Prostate gland (tissue), 2 donors: ENCODE results near the gene RIMS3. TPM values are rescaled to one million over a fixed set of nuclear protein-coding genes. Genes with fewer than 3 reads are reported as not detected.

Experiments used
- DNase-seq: peaks from one replicate; pipeline ENCODE4 v3.0.0-alpha.2; 2019; ENCODE audit warnings: low spot score
- H3K27ac ChIP-seq, 2 donors: fragments of 200-600 bp; sonication (generic); 2 replicates each; pipeline ENCODE4 v1.5.1; 2017 to 2019
- H3K27me3 ChIP-seq: fragments of 200-600 bp; sonication (generic); replicated peaks from 2 replicates; pipeline ENCODE4 v1.5.1; 2019; ENCODE audit not compliant: insufficient read depth
- H3K36me3 ChIP-seq, 2 donors: fragments of 200-600 bp; sonication (generic); 1 replicate in 1 of 2; 2 replicates in 1 of 2; pipeline versions ENCODE4 v1.5.1 to v1.8.1; 2017 to 2019
- H3K4me1 ChIP-seq: fragments of 200-600 bp; sonication (generic); replicated peaks from 2 replicates; pipeline ENCODE4 v1.5.1; 2019
- H3K4me3 ChIP-seq, 2 donors: fragments of 200-600 bp; sonication (generic); 2 replicates each; pipeline ENCODE4 v1.5.1; 2017 to 2019
- H3K9me3 ChIP-seq: fragments of 200-600 bp; sonication (generic); 2 replicates; pipeline ENCODE4 v1.5.1; 2017
- POLR2A ChIP-seq: fragments of 450-650 bp; IDR thresholded peaks from one replicate; pipeline ENCODE4 v1.6.1; 2016; ENCODE audit warnings: antibody characterized with exemption, mild to moderate bottlenecking
- POLR2AphosphoS5 ChIP-seq: sonication (generic); formaldehyde crosslinking; IDR thresholded peaks from one replicate; pipeline ENCODE4 v1.6.1; 2017; ENCODE audit warnings: antibody characterized with exemption
- WGBS: methylation state at CpG from one replicate; pipeline ENCODE4 v1.1.5; 2018; 5-methylcytosine and 5-hydroxymethylcytosine counted together
- intact Hi-C: fragments of 100-400 bp; cut with DNase I; formaldehyde crosslinking; loops from one replicate; pipeline ENCODE4 v1.14.2; 2022
- total RNA-seq, 2 donors: library from RNA; depleted of rRNA; stranded (reverse); fragments of >200 nt; gene quantifications; one replicate each; pipeline ENCODE4 v1.1.0, GENCODE V29; 2016
- TF ChIP-seq, protein P1 (sequence below), 4 experiments: fragments of 200-600 bp in 2 of 4; fragments of 450-650 bp in 2 of 4; sonication (generic) in 2 of 4; IDR thresholded peaks; 1 replicate in 3 of 4; 2 replicates in 1 of 4; pipeline ENCODE4 v1.5.1; 2016 to 2019; ENCODE audit warnings: antibody characterized with exemption in 4 of 4, mild to moderate bottlenecking in 2 of 4, moderate library complexity in 2 of 4

RIMS3 gene
- total RNA-seq, 2 donors from 2014 or later = 3.0 to 10.5 TPM

DNA sequence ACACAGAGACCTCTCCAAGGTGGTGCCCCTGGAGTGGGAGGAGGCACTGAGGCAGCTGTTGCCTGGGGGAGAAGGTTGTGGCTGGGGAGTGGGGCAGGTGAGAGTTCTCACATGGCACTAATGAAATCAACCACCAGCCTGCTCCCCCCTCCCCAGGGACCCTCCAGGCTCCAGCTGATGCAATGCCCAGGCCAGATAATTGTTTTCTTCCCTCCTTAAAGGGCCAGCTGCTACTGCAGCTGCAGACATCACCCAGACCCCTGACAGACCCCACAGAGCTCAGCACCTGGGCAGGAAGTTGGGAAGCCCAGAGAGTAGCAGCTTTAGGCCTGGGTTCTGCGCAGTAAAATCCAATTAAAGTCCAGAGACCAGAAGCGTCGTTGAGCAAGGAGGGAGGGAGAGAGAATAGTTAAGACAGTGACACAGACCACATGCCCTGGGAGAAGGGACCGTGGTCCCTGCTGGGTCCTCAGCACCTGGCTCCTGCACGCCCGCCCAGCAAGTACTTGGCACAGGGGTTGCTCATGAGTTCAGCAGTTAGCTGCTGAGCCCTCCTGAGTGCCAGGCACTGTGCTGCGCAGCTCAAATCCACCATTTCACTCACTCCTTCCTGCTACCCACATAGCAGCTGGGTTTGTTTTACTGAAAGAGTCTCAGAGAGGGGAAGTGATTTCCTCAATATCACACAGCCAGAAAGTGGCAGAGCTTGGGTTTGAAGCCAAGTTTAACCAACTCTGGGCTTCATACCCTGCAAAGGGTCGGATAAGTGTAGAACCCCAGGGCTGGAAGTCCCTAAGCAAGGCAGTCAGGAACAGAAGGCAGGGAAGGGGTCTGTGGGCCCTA, 1.9 kb downstream of the RIMS3 start:
- TF ChIP-seq, protein P1, sequence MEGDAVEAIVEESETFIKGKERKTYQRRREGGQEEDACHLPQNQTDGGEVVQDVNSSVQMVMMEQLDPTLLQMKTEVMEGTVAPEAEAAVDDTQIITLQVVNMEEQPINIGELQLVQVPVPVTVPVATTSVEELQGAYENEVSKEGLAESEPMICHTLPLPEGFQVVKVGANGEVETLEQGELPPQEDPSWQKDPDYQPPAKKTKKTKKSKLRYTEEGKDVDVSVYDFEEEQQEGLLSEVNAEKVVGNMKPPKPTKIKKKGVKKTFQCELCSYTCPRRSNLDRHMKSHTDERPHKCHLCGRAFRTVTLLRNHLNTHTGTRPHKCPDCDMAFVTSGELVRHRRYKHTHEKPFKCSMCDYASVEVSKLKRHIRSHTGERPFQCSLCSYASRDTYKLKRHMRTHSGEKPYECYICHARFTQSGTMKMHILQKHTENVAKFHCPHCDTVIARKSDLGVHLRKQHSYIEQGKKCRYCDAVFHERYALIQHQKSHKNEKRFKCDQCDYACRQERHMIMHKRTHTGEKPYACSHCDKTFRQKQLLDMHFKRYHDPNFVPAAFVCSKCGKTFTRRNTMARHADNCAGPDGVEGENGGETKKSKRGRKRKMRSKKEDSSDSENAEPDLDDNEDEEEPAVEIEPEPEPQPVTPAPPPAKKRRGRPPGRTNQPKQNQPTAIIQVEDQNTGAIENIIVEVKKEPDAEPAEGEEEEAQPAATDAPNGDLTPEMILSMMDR (IDR thresholded peaks at IDR 0.05) = no peak
- TF ChIP-seq POLR2AphosphoS5 (no peak), POLR2A (no peak)
- WGBS = 66% methylated on average over 8 of the region's 8 CpGs
- no peak for DNase-seq
- H3K27ac ChIP-seq = no peak overlapping the region
- peaks cover 3% of the 10 kb centered on the region for H3K4me1 ChIP-seq
- H3K27me3 ChIP-seq = no peaks in the 10 kb centered on the region
- intact Hi-C loops = no loop called here
- H3K9me3 ChIP-seq = no peaks in the 10 kb centered on the region
- no peak overlapping the region for H3K4me3 ChIP-seq
- no peaks in the 10 kb centered on the region for H3K36me3 ChIP-seq

DNA sequence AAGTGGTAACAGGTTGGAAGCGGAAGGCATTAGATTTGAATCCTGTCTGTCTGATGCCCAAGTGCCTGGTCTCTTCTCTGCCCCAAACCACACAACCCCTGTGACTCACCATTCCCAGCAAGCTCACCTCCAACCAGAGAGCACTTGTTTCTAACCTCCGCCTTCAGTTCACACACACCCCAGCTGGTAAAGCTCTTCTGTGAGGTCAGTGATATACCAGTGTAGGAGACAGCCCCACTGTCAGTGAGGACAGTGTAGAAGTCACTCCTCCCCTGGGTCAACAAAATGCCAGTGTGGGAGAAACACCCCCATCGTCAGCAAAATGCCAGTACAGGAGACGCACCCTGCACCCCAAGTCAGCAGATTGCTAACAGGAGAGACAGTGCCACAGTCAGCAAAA, 2.6 kb downstream of the RIMS3 start:
- DNase-seq = no peak
- intact Hi-C loops = no loop called here
- 74% methylated on average over 4 of the region's 4 CpGs for WGBS
- no peak overlapping the region for H3K4me3 ChIP-seq
- no peaks in the 10 kb centered on the region for H3K36me3 ChIP-seq
- no peaks in the 10 kb centered on the region for H3K27me3 ChIP-seq
- TF ChIP-seq POLR2AphosphoS5 (no peak), POLR2A (no peak)
- TF ChIP-seq, protein P1 (IDR thresholded peaks at IDR 0.05) = no peak
- no peaks in the 10 kb centered on the region for H3K9me3 ChIP-seq
- H3K4me1 ChIP-seq = peaks cover 3% of the 10 kb centered on the region
- H3K27ac ChIP-seq = no peak overlapping the region

DNA sequence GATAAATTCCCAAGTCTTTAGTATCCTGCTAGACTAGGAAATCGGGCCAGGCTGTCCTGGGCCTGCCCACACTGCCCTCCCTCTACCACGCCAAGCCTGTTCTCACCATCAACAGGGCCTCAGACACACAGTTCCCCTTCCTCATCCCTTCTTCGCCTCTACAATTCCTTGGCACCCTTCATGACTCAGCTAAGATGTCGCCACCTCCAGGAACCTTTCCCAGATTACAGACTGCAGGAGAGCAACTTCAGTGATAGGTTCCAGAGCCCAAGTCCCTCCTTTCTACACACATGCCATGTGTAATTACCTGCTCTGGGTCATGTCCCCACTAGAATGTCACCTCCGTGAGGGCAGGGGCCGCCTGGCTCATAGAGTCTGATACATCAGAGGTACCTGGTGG, 3.3 kb downstream of the RIMS3 start:
- WGBS = 68% methylated on average over 6 of the region's 6 CpGs
- Histone ChIP-seq H3K4me3 (no peak overlapping the region), H3K27me3 (no peaks in the 10 kb centered on the region), H3K4me1 (peaks cover 3% of the 10 kb centered on the region), H3K27ac (no peak overlapping the region), H3K36me3 (no peaks in the 10 kb centered on the region), H3K9me3 (no peaks in the 10 kb centered on the region)
- TF ChIP-seq POLR2A = no peak
- intact Hi-C loops = no loop called here
- no peak for DNase-seq

DNA sequence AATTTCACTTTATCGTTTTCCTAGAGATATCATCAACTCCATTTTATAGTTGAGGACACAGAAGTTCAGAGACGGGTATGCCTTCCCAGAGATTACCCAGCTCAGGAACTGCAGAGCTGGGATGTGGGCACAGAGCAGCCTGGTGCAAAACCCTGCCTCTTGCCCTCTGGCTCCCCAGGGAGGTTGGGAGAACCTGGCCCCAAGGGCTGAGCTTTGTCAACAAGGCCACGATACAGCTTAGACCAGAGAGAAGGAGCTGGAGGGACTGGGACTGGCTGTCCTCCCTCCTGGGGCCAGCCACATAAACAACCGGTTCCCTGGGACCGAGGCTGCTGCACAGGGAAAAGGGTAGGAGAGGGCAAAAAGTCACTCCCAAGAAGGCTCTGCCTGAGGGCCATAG, 3.8 kb downstream of the RIMS3 start:
- no peak for TF ChIP-seq POLR2AphosphoS5
- TF ChIP-seq, protein P1 (IDR thresholded peaks at IDR 0.05) = no peak
- no peak for TF ChIP-seq POLR2A
- no peaks in the 10 kb centered on the region for H3K27me3 ChIP-seq
- WGBS = 46% methylated on average over 5 of the region's 5 CpGs
- no peaks in the 10 kb centered on the region for H3K36me3 ChIP-seq
- no peak overlapping the region for H3K4me3 ChIP-seq
- no peaks in the 10 kb centered on the region for H3K9me3 ChIP-seq
- H3K4me1 ChIP-seq = peaks cover 3% of the 10 kb centered on the region
- DNase-seq = no peak
- intact Hi-C loops = no loop called here
- H3K27ac ChIP-seq = no peak overlapping the region

DNA sequence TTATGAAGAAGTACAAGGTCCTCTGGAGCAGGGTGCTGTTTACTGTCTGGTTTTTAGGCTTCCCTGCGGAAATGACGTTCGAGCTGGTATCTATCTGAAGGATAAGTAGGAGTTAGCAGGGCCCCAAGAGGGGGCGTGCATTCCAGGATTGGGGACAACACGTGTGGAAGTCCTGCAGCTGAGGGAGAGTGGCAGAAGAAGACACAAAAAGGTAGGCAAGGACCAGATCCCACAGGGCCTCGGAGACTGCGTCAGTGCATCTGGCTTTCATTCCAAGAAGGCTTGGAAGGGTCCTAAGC, 5.9 kb downstream of the RIMS3 start:
- WGBS = 63% methylated on average over 7 of the region's 7 CpGs
- Histone ChIP-seq H3K27me3 (no peaks in the 10 kb centered on the region), H3K4me1 (no peaks in the 10 kb centered on the region), H3K36me3 (no peaks in the 10 kb centered on the region), H3K9me3 (no peaks in the 10 kb centered on the region), H3K4me3 (no peak overlapping the region), H3K27ac (no peak overlapping the region)
- no peak for DNase-seq
- TF ChIP-seq, protein P1 (IDR thresholded peaks at IDR 0.05) = no peak
- no peak for TF ChIP-seq POLR2A
- no peak for TF ChIP-seq POLR2AphosphoS5
- intact Hi-C loops = no loop called here
